Retinal pigment epithelial cell (primary cell): ENCODE results near the gene CTSD.

Source experiments
- DNase-seq: peaks from one replicate; pipeline ENCODE4 v3.0.0-alpha.2; 2010; ENCODE audit warnings: low read depth
- H3K4me3 ChIP-seq: 2 replicates; pipeline ENCODE4 v1.5.1; 2011; ENCODE audit warnings: mild to moderate bottlenecking, low read length, control low read depth, moderate library complexity
- TF ChIP-seq, protein P1 (sequence below): conservative IDR thresholded peaks from 2 replicates; pipeline ENCODE4 v1.5.1; 2011; ENCODE audit warnings: low read depth, low read length, control low read depth, inconsistent platforms

CTSD gene

DNA sequence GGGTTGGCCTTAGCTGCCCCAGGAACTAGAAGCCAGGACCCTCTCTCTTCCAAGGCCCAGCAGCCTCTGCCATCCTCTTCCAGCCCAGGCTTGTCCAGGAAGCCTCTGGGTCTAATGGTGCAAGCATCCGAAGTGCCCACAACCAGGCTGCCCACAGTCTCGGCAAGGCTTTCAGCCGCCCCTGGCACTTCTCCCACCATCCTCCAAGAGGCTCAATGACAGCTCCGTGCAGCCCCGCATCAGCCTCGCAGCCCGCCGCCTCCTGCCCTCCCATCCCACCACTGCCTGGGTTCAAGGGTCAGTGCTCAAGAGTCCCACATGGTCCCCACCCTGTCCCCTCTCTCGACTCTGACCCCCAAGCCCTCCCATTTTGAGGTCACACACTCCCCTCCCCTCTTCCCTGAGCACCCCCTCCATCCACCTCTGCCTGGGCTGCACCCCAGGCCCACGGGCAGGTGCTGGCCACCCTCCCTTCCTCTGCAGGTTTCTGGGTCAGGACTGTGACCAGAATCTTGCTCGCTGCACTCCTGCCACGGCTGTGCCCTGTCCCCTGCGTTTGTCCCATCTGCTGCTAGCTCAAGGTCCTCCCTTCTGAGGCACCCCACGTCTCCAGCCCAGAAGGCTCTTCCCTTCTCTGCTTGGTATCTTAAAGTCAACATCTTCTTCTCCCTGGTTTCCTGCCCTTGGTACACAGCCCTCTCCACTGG is 30.6 kb downstream of the CTSD start:
- no peak for DNase-seq
- TF ChIP-seq, protein P1, sequence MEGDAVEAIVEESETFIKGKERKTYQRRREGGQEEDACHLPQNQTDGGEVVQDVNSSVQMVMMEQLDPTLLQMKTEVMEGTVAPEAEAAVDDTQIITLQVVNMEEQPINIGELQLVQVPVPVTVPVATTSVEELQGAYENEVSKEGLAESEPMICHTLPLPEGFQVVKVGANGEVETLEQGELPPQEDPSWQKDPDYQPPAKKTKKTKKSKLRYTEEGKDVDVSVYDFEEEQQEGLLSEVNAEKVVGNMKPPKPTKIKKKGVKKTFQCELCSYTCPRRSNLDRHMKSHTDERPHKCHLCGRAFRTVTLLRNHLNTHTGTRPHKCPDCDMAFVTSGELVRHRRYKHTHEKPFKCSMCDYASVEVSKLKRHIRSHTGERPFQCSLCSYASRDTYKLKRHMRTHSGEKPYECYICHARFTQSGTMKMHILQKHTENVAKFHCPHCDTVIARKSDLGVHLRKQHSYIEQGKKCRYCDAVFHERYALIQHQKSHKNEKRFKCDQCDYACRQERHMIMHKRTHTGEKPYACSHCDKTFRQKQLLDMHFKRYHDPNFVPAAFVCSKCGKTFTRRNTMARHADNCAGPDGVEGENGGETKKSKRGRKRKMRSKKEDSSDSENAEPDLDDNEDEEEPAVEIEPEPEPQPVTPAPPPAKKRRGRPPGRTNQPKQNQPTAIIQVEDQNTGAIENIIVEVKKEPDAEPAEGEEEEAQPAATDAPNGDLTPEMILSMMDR = no peak
- H3K4me3 ChIP-seq = no peak overlapping the region

GRCh38 chr11:1732418-1733008 is 31.2 kb downstream of the CTSD start:
- no peak overlapping the region for H3K4me3 ChIP-seq
- TF ChIP-seq, protein P1 = no peak
- no peak for DNase-seq

DNA sequence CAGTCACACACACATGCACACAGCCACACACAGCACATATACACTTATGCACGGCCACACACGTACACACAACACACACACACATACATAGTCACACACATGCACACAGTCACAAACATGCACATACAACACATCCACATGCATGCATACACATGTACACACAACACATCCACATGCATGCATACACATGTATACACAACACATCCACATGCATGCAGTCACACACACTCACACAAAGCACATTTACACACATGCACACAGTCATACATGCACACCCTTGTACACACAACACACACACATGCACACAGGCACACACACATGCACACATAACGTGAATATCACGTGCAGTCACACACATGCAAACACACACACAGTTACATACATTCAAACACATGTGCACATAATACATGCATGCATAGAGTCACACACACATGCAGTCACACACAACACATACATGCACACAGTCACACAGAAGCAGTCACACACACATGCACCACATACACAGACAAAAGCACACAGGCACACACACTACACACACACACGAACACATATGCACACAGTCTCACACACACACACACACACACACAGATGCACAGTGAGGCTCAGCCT is 32.2 kb downstream of the CTSD start:
- no peak overlapping the region for H3K4me3 ChIP-seq
- TF ChIP-seq, protein P1 = no peak

GRCh38 chr11:1730059-1730629 is 33.6 kb downstream of the CTSD start:
- TF ChIP-seq, protein P1 = no peak
- H3K4me3 ChIP-seq = no peak overlapping the region

More for the DNA sequence above, 32.2 kb downstream of the CTSD start:
- no peak for DNase-seq

DNA sequence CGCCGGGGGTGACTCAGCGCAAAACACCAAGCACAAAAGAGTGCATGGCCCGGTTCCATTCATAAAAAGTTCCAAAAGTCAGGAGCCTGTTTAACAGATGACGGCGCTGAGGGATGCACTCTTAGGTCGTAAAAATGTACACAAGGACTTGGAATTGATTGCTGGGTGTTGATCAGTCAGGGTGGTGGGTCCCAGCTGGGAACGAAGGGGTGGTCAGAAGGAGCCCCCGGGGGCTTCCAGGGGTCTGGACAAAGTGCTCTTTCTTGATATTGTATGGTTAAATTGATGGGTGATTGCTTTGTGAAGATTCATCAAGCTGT is 34.1 kb downstream of the CTSD start:
- no peak overlapping the region for H3K4me3 ChIP-seq
- DNase-seq = no peak
- TF ChIP-seq, protein P1 = no peak

More at GRCh38 chr11:1730059-1730629, 33.6 kb downstream of the CTSD start:
- DNase-seq = no peak

DNA sequence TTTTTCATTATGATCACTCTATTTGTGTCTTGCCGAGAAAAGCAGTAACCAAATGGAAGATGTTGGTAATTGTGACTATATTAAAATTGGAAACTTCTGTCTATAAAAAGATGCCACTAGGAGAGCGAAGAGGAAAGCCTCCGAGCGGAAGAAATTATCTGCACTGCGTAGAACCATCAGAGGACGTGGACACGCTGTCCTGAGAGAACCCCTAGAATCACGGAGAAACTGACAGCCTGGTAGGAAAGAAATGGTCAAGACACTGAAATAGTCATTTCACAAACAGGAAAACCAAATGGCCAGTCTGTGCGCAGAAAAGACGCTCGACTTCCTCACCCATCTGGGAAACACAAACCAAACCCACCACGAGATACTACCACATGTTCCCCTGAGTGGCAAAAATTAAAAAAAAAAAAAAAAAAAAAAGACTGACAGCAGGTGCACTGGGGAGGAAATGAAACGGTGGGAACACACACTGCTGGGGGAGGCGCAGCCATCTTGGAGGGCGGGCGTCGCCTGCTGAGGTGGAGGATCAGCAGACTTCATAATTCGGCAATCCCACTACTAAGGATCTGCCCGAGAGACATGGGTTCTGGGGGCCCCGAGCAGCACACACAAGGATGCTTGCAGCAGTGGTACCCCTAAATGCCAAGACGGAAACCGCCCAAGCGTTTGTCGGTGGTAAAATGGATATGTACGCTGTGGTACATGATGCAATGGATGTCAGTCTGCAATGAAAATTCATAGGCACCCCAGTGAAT is 34.6 kb downstream of the CTSD start:
- no peak overlapping the region for H3K4me3 ChIP-seq
- TF ChIP-seq, protein P1 = no peak
- no peak for DNase-seq
